ENCODE measurements around the gene SYTL5.

The SYTL5 gene

GRCh38 chrX:38129366-38129765, 123.0 kb downstream of the SYTL5 start:
- no peak for TF ChIP-seq CREB1 (IDR thresholded peaks at IDR 0.05; ENCODE audit: low read depth)
- TF ChIP-seq, protein P1, sequence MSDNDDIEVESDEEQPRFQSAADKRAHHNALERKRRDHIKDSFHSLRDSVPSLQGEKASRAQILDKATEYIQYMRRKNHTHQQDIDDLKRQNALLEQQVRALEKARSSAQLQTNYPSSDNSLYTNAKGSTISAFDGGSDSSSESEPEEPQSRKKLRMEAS (IDR thresholded peaks at IDR 0.05) = no peak
- TF ChIP-seq TCF12 (IDR thresholded peaks at IDR 0.05; ENCODE audit: low read depth) = no peak
- TF ChIP-seq NFIC (IDR thresholded peaks at IDR 0.05) = no peak
- TF ChIP-seq CEBPB (IDR thresholded peaks at IDR 0.05) = no peak
- TF ChIP-seq ZBTB7A (IDR thresholded peaks at IDR 0.05; ENCODE audit: low read depth) = no peak
- no peak for TF ChIP-seq REST (IDR thresholded peaks at IDR 0.05; ENCODE audit: low read depth)
- TF ChIP-seq TAF1 (IDR thresholded peaks at IDR 0.05; ENCODE audit: low read depth) = no peak
- TF ChIP-seq EGR1 (IDR thresholded peaks at IDR 0.05) = no peak
- TF ChIP-seq USF1 (IDR thresholded peaks at IDR 0.05) = no peak
- no peak for TF ChIP-seq RAD21 (IDR thresholded peaks at IDR 0.05; ENCODE audit: low read depth)
- TF ChIP-seq YY1 (IDR thresholded peaks at IDR 0.05; ENCODE audit: low read depth) = no peak
- no peak for TF ChIP-seq EP300 (IDR thresholded peaks at IDR 0.05; ENCODE audit: borderline replicate concordance)
- TF ChIP-seq FOXM1 (IDR thresholded peaks at IDR 0.05; ENCODE audit: borderline replicate concordance, low read depth) = no peak
- no peak for TF ChIP-seq TEAD4 (IDR thresholded peaks at IDR 0.05)

DNA sequence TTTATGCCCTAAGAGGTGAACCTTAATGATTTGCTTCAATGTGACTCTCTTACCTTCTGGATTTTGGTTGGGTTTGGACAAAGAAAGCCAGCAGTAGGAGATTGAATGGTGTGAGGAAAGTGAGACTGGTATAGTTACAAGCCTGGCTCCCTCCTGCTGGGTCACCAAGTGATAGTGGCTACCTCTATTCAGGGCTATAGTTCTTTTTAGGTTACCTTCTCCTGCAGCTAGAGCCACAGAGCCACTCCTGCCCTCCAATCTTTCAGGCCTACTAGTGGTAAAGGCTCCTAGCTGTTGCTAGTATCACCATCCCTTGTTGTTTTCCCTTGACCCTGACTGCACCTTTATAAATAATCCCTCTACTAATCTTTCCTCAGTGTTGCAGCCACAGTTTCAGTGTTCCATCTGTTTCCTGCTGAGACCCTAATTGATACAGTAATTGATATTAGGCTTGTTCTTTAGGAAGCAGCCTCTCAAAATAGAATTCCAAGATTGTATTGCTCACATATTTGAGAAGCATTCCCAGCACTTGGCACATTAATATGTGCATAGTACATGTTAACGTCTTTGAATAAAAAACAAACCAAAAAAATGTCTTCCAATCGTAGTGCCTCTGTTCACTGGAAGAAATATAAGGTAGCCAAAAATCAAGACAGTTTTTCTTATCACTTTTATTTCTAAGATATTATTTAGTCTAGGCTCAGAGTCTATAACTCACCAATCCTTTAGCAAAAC, 132.0 kb downstream of the SYTL5 start:
- TF ChIP-seq CREB1 (IDR thresholded peaks at IDR 0.05; ENCODE audit: low read depth) (no peak), EP300 (IDR thresholded peaks at IDR 0.05; ENCODE audit: borderline replicate concordance) (no peak), RAD21 (IDR thresholded peaks at IDR 0.05; ENCODE audit: low read depth) (no peak), FOXM1 (IDR thresholded peaks at IDR 0.05; ENCODE audit: borderline replicate concordance, low read depth) (no peak), EGR1 (IDR thresholded peaks at IDR 0.05) (no peak), USF1 (IDR thresholded peaks at IDR 0.05) (no peak), TAF1 (IDR thresholded peaks at IDR 0.05; ENCODE audit: low read depth) (no peak), CEBPB (IDR thresholded peaks at IDR 0.05) (no peak), REST (IDR thresholded peaks at IDR 0.05; ENCODE audit: low read depth) (no peak), YY1 (IDR thresholded peaks at IDR 0.05; ENCODE audit: low read depth) (no peak), TCF12 (IDR thresholded peaks at IDR 0.05; ENCODE audit: low read depth) (no peak), ZBTB7A (IDR thresholded peaks at IDR 0.05; ENCODE audit: low read depth) (no peak), NFIC (IDR thresholded peaks at IDR 0.05) (no peak), TEAD4 (IDR thresholded peaks at IDR 0.05) (no peak)
- TF ChIP-seq, protein P1 (IDR thresholded peaks at IDR 0.05) = no peak

DNA sequence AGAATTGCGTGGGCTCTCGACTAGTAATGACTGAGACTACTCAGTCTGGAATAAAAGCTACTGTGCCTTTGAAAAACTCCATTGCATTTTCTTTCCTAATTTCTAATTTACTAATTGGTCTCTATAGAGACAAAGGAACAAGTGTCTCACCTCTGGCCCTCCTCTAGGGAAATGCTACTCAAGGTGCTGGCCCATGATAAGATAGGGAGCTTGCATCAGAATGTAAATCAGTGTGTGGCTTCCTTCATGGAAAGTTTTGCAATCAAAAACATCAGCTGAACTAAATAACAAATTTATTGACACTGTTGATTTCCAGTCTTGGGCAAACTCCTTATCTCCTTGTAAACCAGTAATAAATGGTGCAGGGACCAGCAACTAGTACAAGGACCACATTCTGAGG, 132.5 kb downstream of the SYTL5 start:
- TF ChIP-seq YY1 (IDR thresholded peaks at IDR 0.05; ENCODE audit: low read depth) (no peak), ZBTB7A (IDR thresholded peaks at IDR 0.05; ENCODE audit: low read depth) (no peak)

DNA sequence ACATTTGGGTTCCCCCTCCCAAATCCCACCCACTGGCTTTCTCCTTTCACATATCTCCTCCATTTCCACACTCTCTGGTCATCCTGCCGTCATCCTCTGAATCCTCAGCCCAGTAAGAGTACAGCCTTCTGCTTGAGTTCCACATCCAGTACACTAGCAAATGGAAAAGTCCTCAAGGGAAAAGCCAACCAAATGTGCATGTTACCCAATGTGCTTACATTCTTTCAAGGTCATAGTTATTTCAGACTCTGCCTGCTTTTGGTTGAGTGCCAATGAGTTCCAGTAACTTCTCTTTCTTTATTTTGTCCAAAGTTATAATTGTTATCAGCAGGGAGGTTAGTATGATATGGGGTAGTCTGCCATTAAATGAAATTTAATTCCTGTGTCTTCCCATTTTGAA, 136.3 kb downstream of the SYTL5 start:
- TF ChIP-seq YY1 (IDR thresholded peaks at IDR 0.05; ENCODE audit: low read depth) (no peak), CEBPB (IDR thresholded peaks at IDR 0.05) (no peak), RAD21 (IDR thresholded peaks at IDR 0.05; ENCODE audit: low read depth) (no peak), TAF1 (IDR thresholded peaks at IDR 0.05; ENCODE audit: low read depth) (no peak), ZBTB7A (IDR thresholded peaks at IDR 0.05; ENCODE audit: low read depth) (no peak), NFIC (IDR thresholded peaks at IDR 0.05) (no peak), REST (IDR thresholded peaks at IDR 0.05; ENCODE audit: low read depth) (no peak), EP300 (IDR thresholded peaks at IDR 0.05; ENCODE audit: borderline replicate concordance) (no peak), FOXM1 (IDR thresholded peaks at IDR 0.05; ENCODE audit: borderline replicate concordance, low read depth) (no peak)

Measured in Ishikawa (cell line).